A375 (cell line): ENCODE data around the gene RNF113B. TPM values are rescaled to one million over a fixed set of nuclear protein-coding genes. Genes with fewer than 3 reads are reported as not detected.

Source experiments
- small RNA-seq: library from RNA; depleted of rRNA; stranded (forward); fragments of <200 nt; gene quantifications from one replicate; pipeline ENCODE3, GENCODE V24; 2014
- total RNA-seq: library from RNA; depleted of rRNA; stranded (reverse); fragments of >200 nt; shearing (Covaris generic); gene quantifications from 2 replicates; pipeline ENCODE4 v1.2.3, GENCODE V29; 2014; rRNA removed

The RNF113B gene
- total RNA-seq: 0.23 TPM in 1 of 2 replicates, not detected in the other

GRCh38 chr13:98176777-98177608, at the start of gene RNF113B:
Gene RNF113B, minus strand, starts transcription at chr13:98177269. Its CDS starts 33 bp downstream, at chr13:98177236.

GRCh38 chr13:98142380-98143156, 34.5 kb downstream of the RNF113B start, which contains the start of gene FARP1:
Gene FARP1, plus strand, starts transcription at chr13:98143094. Its CDS starts 70,149 bp downstream, at chr13:98213243.

Small RNA genes lying within 50 kb of the gene (small RNA-seq; reads per million reads assigned to genes)
- not detected for gene MIR3170

Other genes starting within 250 kb of the RNF113B start
- 149 and 172 TPM in 2 replicates for gene IPO5, start 223.6 kb downstream of the RNF113B start, total RNA-seq
- gene FARP1, start 34.2 kb downstream of the RNF113B start, total RNA-seq: 32.1 and 32.9 TPM in 2 replicates